HG03095 (cell line): ENCODE measurements around the gene ASCC3.

Experiments used
- ATAC-seq: cut with Tn5 transposase; IDR thresholded peaks from one replicate; pipeline ENCODE4 v1.9.1; 2021; ENCODE audit warnings: moderate library complexity; ENCODE audit not compliant: unreplicated experiment

Gene ASCC3

DNA sequence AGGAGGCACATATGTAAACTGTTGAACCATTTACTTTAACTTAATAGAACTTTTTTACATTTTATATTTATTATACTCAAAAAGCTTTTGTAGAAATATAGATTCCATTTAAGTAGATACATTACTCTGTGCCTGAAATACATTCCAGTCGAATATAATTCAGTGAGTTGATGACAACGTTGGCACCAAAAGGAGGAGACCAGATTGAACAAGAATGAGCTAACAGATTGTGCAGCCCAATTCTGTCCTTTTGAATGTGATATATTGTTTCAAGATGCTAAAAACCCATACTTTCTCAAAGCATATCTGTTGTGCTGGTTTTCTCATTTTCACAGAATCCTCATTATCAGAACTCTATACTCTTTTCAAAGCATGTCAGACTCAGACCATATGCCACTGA lies 269.0 kb downstream of the ASCC3 start:
- ATAC-seq, result no peak

DNA sequence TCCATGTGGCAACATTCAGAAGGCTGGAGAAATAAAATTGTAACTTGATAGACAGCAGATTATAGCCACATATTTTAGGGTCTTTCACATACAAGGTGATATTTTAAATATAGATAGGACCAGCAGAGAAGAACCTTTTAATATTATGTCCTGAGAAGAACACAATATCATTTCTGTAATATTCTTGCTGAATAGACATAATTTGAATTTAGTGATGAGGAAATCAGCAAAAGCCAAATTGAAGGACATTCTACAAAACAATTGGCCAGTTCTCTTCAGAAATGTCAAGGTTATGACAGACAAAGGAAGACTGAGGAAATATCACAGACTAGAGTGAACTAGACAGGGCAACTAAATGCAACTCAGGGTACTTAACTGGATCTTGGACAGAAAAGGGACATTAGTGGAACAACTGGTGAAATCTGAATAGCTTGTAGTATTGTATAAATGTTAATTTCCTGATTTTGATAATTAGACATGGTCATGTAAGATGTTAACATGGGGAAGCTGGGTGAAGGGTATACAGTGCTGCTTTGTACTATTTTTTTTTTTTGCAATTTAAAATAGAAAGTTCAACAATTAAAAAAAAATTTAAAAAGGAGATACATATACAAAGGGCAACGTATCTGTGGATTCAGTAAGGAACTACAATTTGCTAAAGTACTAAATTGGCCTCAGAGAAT lies 281.9 kb downstream of the ASCC3 start:
- ATAC-seq, result no peak

DNA sequence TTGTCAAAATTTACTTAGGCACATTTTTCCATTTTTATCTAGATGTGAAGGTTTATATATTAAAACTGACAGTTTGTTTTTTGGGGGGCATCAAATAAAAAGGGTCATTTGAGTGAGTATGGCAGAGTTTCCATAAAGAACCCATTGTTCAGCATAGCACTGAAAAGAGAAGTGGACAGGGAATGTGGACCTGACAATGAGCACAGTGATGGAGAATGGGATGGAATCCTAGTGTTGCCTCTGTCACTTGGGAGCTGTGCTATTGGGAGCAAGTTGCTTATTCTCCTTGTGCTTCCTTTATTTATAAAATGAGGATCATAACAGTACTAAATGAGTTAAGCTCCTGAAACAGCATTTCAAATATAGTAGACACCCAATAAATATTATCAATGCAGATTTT lies 285.7 kb downstream of the ASCC3 start:
- no peak for ATAC-seq

DNA sequence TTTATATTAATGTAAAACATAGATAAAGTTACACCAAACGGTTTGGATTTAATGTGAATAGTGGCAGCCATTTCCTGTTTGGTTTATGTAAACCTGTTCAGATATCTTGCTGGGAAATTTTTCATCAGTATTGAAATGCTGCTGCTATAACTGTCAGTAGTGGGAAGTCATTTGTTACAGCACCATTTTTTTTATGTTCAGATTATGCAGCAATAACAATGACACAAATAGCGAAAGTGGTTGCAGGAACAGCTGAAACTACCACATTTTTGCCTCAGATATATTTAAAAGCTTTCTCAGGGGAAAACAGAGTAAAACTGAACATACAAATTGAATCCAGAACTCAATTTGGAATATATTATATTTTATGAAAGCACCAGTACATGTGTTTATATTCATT lies 287.6 kb downstream of the ASCC3 start:
- no peak for ATAC-seq

DNA sequence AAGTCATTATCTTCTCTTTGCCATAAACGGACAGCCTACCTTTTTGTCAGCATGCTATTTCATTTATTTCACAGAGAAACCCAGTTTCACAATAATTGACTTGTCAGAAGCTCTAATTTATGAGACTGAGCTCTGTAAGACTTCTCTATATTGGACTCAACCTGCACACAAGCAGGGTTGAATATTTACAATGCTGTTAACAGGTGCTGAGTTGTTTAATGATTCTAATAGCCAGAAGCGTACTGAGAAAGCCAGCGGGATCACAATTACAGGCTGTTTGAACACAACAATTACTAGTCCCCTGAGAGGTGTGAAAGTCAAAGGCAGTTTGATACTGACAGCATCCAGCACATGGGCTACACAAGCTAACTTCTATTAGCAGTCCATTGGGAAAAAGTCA lies 288.2 kb downstream of the ASCC3 start:
- no peak for ATAC-seq

DNA sequence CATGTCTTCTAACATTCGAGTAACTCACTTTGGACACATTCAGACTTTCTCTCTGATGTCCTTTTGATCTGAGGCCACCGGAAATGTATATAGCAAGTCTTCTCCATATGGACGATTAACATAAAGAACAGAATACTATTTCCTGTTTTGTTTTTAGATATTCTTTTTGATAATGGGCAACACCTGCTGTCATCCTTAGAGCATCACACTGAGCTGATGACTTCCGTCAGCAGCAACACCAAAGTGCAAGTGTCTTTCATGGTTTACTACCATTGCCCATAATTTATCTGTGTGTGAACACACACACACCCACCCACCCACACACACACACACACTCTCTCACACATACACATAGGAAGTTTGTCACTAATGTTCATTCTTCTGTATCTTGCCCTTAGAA lies 303.7 kb downstream of the ASCC3 start:
- ATAC-seq, result no peak

DNA sequence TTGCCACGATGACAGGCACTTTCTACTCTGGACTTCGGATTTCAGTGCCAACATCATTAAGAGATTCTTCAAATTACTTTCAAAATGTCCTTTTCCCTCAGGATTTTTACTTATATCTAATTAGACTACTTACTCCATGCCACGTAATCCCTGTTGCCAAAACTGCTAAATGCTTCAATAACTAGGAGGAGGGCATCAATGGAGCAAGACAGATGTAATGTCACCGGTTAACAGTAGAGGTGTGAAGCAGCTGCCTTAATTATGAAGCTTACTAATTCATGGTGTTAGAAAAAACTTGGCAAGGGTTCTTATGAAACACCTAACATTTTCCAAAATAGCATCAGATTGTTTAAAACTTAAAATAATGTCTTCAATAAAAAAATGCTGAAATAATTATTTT lies 305.2 kb downstream of the ASCC3 start:
- no peak for ATAC-seq

DNA sequence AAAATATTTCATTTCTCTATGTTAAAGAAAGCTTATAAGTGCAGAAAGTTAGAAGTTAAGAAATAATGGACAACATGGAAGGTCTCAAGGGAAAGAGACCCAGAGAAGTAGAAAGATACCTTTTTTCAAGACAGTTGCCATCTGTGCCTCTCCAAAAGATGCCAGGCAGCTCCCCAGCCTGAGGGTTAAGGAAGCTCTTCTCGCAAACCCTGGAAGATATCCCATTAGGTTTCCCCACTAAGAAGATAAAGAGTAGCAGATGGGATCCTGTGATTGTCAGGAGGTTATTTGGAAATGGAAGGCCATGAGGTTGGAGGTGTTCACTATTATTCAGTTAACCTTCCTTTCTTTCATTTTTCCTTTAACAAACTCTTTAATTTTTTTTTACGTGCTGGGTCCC lies 306.3 kb downstream of the ASCC3 start:
- no peak for ATAC-seq

DNA sequence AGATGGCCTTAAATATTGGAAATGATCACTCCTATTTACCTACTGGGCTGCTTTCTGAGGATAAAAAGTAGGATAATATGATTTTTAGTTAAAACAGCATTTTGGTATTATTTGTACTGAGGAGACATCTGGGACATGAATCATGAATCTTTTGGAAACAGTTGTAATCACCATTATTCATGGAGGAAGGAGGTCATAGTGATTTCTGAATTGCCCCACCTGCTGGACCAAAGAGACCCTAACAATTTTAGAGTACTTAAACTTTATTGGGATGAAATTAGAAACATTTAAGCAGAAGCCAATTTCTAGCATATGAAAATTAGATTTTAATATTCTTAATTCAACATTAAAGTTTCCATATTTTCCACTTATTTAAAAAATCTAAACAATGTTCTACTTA lies 308.0 kb downstream of the ASCC3 start:
- ATAC-seq, result no peak

DNA sequence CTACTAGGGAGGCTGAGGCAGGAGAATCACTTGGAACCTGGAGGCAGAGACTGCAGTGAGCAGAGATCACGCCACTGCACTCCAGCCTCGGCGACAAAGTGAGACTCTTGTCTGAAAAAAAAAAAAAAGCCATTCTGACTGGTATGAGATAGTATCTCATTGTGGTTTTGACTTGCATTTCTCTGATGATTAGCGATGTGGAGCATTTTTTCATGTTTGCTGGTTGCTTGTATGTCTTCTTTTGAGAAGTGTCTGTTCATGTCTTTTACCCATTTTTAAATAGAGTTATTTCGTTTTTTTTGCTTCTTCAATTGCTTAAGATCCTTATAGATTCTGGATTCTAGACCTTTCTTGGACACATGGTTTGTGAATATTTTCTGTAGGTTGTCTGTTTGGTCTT lies 312.9 kb downstream of the ASCC3 start:
- no peak for ATAC-seq

DNA sequence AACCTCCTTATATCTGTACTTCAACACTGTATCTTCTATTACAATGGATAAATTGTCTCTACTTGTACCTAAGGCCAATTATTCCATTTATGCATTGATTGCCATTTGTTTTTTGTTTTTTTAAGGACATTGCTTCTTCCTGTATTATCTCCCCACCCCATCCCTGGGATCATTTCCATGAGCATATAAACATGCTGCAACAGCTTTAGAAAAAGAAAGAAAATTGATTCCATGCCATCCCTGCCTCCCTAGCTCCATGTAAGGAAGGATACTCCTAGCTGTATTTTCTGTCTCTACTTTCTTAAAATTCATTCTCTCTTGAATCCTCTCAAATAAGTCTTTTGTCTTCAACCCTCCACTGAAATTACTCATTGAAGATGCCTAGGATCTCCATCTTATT lies 314.6 kb downstream of the ASCC3 start:
- ATAC-seq, result no peak

DNA sequence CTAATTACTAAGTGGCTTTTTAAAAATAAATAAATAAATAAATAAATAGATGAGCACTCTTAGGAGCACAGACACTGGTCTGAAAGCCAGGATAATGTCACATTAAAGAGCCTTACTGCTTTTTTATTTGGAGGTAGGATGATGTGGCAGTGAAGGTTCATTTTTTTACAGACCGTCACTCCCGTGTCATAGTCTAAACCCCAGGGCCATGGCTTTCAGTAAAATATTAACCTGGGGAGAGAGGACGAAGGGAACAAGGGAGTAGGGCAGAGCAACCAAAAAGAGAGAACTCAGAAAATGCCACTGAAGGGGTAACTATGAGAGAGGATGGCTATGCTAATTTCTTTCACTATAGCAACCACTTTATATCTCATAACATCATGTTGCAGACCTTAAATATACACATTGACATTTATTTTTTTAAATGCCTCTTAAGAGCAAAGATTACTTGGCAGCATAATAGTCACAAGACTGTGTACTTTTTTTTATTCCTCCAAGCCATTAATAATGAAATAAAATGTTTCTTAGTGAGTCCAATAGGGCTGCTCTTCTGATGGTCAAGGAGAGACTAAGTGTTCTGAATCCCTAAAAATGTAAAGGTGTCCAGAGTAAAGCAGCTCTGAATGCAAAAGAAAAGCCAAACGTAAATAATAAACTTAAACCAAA lies 315.6 kb downstream of the ASCC3 start:
- ATAC-seq, result no peak

DNA sequence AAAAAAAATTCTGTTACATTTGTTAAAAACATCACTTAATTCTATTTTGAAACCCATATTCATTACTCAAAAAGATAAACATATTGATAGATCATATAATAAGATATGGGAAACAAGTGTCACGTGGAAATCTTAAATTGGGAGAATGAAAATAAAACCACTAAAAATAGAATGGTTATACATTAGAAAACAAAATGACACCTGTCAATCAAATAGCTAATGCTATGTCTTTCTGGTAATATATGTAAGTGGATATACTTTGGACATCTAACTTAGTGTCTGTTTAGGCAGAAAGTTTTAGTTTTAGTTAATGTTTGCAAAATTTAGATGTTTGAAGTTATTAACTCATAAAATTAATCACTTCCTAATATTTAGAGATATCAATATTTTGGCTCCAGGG lies 321.3 kb downstream of the ASCC3 start:
- no peak for ATAC-seq

DNA sequence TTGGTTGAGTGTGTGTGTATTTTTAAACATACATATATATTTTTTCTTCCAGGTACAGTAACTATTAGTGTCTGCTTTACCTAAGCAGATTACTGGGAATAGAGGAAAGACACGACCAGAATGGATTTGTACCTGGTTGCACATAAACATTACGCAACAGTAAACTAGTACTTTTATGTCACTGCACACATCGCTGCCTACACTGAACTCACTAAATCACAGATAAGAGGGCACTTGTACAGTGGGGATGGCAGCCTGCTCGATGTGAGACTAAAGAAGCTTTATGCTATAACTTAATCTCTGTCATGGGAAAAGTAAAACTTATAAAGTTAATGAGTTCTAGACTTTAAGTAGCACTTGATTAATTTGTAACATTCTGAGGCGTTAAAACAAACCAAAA lies 326.9 kb downstream of the ASCC3 start:
- no peak for ATAC-seq

DNA sequence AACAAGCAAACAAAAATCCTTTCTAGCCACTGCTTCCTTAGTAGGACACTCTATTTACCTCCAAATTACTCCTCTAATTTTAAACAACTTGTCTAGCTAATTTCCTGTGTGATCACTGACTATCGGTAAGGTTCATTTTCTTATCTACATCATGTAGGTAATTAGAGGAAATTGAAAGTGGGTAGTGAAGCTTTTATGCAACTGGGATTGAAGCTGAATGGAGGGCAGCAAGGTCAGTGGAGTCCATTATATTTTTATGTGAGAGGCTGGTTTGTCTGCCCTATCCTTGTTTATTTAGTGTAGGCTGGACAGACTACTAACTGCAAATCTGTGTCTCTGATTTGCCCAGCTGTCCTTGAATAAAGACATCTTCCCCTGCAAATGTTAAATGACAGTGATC lies 327.9 kb downstream of the ASCC3 start:
- no peak for ATAC-seq

DNA sequence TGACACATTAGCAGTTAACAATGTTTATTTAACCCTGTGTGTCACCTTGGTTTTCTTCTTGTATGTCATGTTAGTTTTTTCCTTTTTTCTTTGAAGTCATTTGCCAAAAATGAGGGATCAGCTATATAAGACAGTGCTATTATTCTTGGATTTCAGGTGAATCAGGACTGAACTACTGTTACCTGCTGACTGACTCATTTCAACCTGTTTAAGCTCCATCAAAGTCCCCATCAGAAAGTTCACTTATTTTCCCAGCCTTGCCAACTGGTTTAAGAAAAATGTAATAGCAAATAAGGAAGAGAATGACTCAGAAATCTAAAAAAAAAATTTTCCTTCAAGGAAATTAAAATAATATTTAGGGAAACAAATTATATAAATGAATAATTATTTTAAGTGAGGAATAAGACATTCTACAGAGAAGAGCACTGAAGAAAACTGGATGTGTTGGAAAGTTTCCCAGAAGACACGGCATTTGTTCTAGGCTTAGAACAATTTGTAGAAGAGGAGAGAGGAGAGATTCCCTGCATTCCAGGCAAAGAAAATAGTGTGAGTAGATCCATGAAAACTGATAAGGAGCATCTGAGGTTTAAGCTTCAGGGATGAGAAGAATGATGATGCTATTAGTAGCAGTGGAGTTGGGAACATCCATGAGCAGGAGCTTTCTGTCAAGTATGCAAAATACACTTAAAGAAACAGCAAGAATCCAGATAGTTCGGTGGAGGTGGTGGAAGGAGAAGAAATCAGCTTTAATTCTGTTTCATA lies 331.5 kb downstream of the ASCC3 start:
- ATAC-seq, result no peak

DNA sequence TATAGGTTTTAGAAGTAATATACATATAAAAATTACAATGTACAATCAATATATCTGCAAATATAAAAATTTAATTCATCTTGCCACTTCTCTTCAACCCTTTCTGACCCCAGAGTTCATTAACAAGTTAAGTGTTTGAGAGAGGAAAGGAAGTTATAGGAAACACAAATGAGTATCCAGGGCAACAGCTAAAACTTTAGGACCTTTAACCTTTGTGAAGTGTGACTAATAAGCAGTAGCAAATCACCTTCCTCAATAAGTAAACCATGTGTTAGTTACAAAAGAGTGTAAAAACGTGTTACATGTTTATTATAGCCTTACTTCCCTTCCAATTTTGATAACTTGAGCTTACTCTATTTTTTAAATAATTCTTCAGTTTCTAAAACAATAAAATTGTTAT lies 343.0 kb downstream of the ASCC3 start:
- no peak for ATAC-seq

DNA sequence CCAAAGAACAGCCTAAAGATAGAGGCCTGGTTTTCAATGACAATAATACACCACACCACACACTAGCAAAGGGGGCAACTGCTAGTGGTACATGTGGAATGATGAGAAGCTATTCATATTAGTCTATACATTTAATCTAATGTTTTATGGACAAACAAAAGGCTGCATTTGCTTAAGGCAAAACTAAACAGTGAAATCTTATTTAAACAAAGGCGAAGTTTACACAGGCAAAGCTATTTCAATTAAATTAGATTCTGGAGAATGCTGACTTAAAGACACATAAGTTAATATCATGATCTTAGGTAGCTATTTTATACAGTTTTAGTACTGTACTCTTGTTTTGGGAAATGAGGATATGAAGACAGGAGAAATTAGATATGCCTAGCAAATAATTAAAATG lies 362.5 kb downstream of the ASCC3 start:
- no peak for ATAC-seq

DNA sequence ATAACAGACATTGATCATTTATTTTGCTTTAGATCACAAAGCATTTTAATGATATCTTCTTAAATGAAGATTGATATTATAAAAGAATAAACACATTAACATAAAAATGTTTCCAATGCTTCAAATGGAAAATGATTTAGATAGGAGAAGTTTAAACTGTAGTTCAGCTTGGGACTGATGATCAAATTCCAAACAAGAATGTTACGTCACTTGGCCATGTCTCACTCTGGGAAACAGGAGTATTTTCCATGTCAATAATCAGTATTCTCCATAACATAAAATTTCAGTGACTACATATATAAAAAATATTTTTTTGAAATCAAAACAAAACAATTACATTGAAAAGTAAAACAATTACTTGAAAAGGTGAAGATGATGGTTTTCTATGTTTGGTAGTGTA lies 363.5 kb downstream of the ASCC3 start:
- no peak for ATAC-seq

DNA sequence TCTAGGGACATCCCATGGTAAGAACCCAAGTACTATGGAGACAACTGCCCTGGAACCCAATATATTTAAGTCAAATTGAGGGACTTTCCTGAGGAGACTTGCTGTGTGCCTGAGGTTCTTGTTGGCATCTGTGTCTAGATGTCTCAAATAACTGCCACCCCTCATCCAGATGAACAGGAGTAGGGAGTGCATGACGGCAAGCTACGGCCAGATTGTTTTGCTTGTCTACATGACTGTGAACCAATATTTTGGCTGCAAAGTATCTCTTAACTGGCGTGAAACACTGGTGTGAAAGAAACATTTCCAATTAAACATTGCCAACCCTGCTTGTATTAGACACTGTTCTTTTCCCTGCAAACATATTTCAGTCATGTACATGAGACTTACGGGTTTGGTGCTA lies 364.0 kb downstream of the ASCC3 start:
- ATAC-seq, result no peak

DNA sequence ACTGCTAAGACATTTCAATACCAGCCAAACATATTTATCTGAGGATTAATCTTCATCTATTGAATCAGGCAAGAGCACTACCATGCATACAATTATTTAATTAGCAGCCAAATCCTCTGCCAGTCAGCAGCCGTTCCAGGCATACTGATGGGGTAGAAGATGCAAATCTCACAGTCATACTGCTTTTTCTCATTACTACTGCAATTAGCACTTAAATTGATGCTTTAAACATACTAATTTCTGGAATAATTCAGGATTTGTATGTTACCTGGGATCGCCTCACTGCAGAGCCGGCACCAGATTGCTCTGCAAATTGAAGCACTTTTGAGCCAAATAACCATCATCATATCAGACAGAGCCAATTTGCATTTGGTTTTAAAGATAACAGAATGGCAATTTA lies 366.5 kb downstream of the ASCC3 start:
- ATAC-seq, result no peak

DNA sequence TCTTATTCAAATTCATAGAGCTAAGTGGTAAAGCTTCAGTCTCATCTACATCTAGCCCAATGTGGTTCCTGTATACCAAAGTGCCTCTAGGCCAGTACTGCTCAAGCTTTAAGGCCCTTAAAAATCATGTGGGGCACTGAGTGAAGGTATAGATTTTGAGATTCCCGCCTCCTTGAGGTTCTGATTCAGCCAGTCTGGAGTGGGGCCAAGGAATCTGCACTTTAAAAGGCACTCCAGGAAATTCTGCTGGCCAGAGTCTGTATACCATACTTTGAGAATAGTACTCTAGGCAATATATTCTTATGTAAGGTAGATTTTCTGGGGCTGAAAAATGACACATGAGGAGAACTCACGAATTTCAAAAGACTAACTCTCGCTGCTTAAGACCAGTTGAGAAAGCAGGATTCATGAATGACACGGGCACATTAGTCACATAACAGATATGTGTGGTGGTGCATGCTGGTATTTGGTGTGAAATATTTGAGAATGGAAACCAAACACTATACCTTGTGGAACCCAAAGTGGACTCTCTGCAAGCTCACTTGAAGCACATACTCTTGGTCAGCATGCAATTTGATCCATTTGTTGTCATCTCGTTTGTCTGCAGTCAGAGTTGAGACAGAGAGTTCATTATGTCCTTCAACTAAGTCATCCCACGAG lies 368.8 kb downstream of the ASCC3 start:
- no peak for ATAC-seq
